Peyer's patch (tissue), 4 donors: Measurements from ENCODE around the gene PDHX. TPM values are rescaled to one million over a fixed set of nuclear protein-coding genes. Genes with fewer than 3 reads are reported as not detected.

Experiments used
- DNase-seq, 3 donors: peaks; one replicate each; pipeline ENCODE4 v3.0.0-alpha.2; 2017 to 2019
- H3K27ac ChIP-seq, 4 donors: fragments of 200-600 bp; sonication (generic); one replicate each; pipeline ENCODE4 v1.5.1; 2016 to 2019
- H3K27me3 ChIP-seq, 2 donors: fragments of 200-600 bp; sonication (generic); one replicate each; pipeline ENCODE4 v1.5.1; 2019
- H3K36me3 ChIP-seq, 3 donors: fragments of 200-600 bp; sonication (generic); one replicate each; pipeline ENCODE4 v1.5.1; 2016 to 2019
- H3K4me1 ChIP-seq, 4 donors: fragments of 200-600 bp; sonication (generic); one replicate each; pipeline ENCODE4 v1.5.1; 2016 to 2019
- H3K4me3 ChIP-seq, 4 donors: fragments of 200-600 bp; sonication (generic); 1 replicate in 3 of 4; 2 replicates in 1 of 4; pipeline ENCODE4 v1.5.1; 2016 to 2019; ENCODE audit warnings: mild to moderate bottlenecking in 1 of 4
- H3K9me3 ChIP-seq, 4 donors: fragments of 200-600 bp; sonication (generic); one replicate each; pipeline ENCODE4 v1.5.1; 2016 to 2019; ENCODE audit warnings: mild to moderate bottlenecking in 1 of 4
- CTCF ChIP-seq, 6 experiments: fragments of 450-650 bp in 4 of 6; fragments of 200-600 bp in 2 of 6; sonication (generic) in 1 of 6; IDR thresholded peaks; one replicate each; pipeline ENCODE4 v1.5.1; 2017 to 2019; ENCODE audit warnings: antibody characterized with exemption in 6 of 6, mild to moderate bottlenecking in 3 of 6, moderate library complexity in 1 of 6
- POLR2A ChIP-seq, 2 donors: fragments of 450-650 bp; IDR thresholded peaks; one replicate each; pipeline ENCODE4 v1.5.1; 2017; ENCODE audit warnings: antibody characterized with exemption in 2 of 2, mild to moderate bottlenecking in 2 of 2, moderate library complexity in 2 of 2
- total RNA-seq, 4 donors: library from RNA; depleted of rRNA; stranded (reverse); fragments of >200 nt; gene quantifications; one replicate each; pipeline ENCODE4 v1.1.0, GENCODE V29; 2016

PDHX gene
- total RNA-seq, 4 donors from 2014 or later: 15.4 to 87.5 (median 22.4) TPM

DNA sequence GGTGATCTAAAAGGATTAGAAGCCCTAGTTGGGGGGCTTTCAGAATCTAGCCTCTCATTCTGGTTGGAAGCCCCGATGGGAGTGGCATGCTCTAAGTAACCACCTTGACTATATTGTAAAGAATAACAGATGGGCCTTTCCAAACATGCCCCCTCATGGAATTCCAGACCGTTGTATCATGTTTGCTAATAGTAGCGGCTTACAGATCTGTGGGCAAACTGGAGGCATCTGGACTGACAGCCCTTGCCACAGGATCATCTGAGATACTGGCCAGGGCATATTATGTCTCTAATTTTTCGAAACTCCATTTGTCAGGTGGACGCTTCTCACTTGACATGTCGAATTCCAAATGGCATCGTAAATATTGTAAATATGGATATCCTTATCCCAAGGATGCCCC, 10.8 kb upstream of the PDHX start:
- H3K9me3 ChIP-seq: peaks cover 0 to 14% (median 3%) of the 10 kb centered on the region in 4 donors
- H3K36me3 ChIP-seq: peaks cover 0 to 4% (median 0%) of the 10 kb centered on the region in 3 donors
- no peaks in the 10 kb centered on the region for H3K27me3 ChIP-seq
- TF ChIP-seq CTCF (IDR thresholded peaks at IDR 0.05) (no peak), POLR2A (IDR thresholded peaks at IDR 0.05) (no peak)
- no peak for DNase-seq
- no peaks in the 10 kb centered on the region for H3K4me1 ChIP-seq
- H3K4me3 ChIP-seq: no peak overlapping the region
- no peak overlapping the region for H3K27ac ChIP-seq

DNA sequence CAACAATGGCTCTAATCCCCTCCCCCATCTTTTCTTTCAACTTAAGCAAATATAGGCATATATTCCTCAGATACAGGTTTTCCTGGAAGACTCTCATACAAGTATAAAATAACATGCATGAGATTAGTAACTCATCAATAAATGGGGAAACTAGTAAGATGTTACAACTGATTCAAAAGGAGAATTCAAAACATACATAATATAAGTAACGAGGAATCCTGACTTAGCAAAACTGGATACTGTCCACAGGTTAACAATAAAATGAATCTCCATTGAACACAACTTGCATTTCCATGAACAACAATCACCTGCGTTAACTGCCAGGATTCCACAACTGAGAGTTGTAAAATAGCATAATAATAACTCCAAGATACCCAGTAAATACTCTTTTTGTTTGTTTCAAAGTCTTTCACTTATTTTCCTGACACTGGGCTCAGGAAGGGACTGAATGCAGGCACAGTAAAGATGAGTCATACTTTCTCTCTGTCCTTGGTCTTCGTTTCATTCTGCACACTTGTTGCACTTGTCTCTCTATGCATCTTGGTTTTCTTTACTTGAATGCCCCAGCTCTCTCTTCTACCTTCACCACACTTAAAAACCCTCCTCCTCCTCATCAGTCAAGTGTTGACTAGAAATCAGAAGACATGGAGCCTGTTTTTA, 8.4 kb upstream of the PDHX start:
- no peak for DNase-seq
- H3K27me3 ChIP-seq: no peaks in the 10 kb centered on the region
- H3K9me3 ChIP-seq: no peaks in the 10 kb centered on the region
- H3K36me3 ChIP-seq: no peaks in the 10 kb centered on the region
- no peak for TF ChIP-seq POLR2A (IDR thresholded peaks at IDR 0.05)
- no peak for TF ChIP-seq CTCF (IDR thresholded peaks at IDR 0.05)
- no peaks in the 10 kb centered on the region for H3K4me1 ChIP-seq
- H3K4me3 ChIP-seq: no peak overlapping the region
- H3K27ac ChIP-seq: no peak overlapping the region

- no peaks in the 10 kb centered on the region for H3K27me3 ChIP-seq
- no peaks in the 10 kb centered on the region for H3K36me3 ChIP-seq
- no peak for TF ChIP-seq POLR2A (IDR thresholded peaks at IDR 0.05)
- TF ChIP-seq CTCF (IDR thresholded peaks at IDR 0.05): no peak
- no peak for DNase-seq
- H3K9me3 ChIP-seq: no peaks in the 10 kb centered on the region
- no peaks in the 10 kb centered on the region for H3K4me1 ChIP-seq
- no peak overlapping the region for H3K4me3 ChIP-seq
- H3K27ac ChIP-seq: no peak overlapping the region
Observed at GRCh38 chr11:34909415-34909814, 7.0 kb upstream of the PDHX start.

DNA sequence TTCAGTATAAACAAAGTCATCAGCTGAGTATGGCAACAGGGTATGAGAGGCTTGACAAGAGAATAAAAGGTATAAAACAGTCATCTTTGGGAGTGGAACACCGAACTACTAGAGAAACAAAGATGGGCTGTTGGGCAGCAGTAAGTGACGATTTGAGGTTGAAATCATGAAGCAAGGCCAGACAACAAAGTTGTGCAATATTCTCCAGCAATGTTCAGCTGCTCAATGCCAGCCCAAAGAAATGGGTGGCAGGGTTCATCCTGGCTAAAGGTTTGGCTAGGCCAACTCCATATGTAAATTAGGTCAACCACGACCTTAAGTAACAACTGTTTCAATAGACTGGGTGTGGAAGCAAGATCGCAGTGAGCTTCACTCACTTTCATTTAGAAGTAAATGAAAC, 6.5 kb upstream of the PDHX start:
- no peak overlapping the region for H3K4me3 ChIP-seq
- DNase-seq: no peak
- H3K27ac ChIP-seq: no peak overlapping the region
- no peaks in the 10 kb centered on the region for H3K36me3 ChIP-seq
- peaks cover 0 to 3% (median 0%) of the 10 kb centered on the region in 4 donors for H3K4me1 ChIP-seq
- no peaks in the 10 kb centered on the region for H3K27me3 ChIP-seq
- no peaks in the 10 kb centered on the region for H3K9me3 ChIP-seq
- no peak for TF ChIP-seq CTCF (IDR thresholded peaks at IDR 0.05)
- TF ChIP-seq POLR2A (IDR thresholded peaks at IDR 0.05): no peak

- Histone ChIP-seq H3K9me3 (no peaks in the 10 kb centered on the region), H3K4me3 (no peak overlapping the region), H3K36me3 (no peaks in the 10 kb centered on the region), H3K27me3 (no peaks in the 10 kb centered on the region), H3K27ac (no peak overlapping the region), H3K4me1 (peaks cover 0 to 7% (median 0%) of the 10 kb centered on the region in 4 donors)
- DNase-seq: no peak
- TF ChIP-seq POLR2A (IDR thresholded peaks at IDR 0.05) (no peak), CTCF (IDR thresholded peaks at IDR 0.05) (no peak)
Observed at GRCh38 chr11:34910817-34911216, 5.6 kb upstream of the PDHX start.
